Middle frontal gyrus (tissue), 1 donor: ENCODE measurements around the gene TRIM45.
"Not testable (repeated sequence)": the region's sequence is repeated elsewhere in the genome, so short reads cannot be mapped to it uniquely, and the experiment has no call there.

Experiments used
- DNase-seq: peaks from one replicate; pipeline ENCODE4 v3.0.0-alpha.2; 2015; ENCODE audit warnings: low spot score; ENCODE audit errors: extremely low spot score

The TRIM45 gene

DNA sequence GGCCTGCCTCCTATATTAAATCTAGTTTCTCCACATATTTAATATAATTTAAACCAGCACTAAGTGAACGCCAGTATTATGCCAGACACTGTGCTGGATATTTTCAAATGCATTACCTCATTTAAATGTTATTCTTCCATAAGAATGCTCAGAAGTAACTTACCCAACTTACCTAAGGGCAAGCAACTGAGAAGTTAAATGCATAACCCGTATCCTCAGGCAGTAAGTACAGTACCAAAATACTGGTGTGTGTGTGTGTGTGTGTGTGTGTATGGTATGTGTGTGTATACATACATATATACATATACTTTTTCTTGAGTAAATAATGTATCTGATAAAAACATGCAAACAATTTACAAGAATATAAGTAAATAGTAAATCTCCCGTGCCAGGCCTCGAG, 9.0 kb upstream of the TRIM45 start:
- no peak for DNase-seq

- peak; percentile 37 for DNase-seq
Observed at GRCh38 chr1:117128323-117129079, 7.0 kb upstream of the TRIM45 start.

GRCh38 chr1:117127795-117128194, 6.2 kb upstream of the TRIM45 start:
- DNase-seq, result no peak

DNA sequence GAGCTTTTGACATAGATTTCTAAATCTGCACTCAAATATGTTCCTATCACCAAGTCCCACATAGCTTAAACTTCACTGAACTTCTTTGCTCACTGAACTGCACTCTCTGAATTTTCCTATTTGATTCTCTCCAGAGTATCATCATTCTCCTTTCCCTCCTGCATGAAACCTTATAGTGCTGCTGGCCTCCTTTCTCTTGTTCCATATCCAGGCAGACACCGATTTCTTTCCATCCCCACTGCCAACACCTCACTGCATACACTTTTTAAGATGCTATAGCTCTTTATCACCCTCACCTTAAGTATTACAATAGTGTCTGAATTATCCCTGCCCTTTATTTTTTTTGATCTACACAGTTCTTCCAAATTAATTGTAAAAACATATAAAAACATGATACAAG, 3.1 kb upstream of the TRIM45 start:
- no peak for DNase-seq

- no peak for DNase-seq
Observed at GRCh38 chr1:117123274-117123673, 1.7 kb upstream of the TRIM45 start.

DNA sequence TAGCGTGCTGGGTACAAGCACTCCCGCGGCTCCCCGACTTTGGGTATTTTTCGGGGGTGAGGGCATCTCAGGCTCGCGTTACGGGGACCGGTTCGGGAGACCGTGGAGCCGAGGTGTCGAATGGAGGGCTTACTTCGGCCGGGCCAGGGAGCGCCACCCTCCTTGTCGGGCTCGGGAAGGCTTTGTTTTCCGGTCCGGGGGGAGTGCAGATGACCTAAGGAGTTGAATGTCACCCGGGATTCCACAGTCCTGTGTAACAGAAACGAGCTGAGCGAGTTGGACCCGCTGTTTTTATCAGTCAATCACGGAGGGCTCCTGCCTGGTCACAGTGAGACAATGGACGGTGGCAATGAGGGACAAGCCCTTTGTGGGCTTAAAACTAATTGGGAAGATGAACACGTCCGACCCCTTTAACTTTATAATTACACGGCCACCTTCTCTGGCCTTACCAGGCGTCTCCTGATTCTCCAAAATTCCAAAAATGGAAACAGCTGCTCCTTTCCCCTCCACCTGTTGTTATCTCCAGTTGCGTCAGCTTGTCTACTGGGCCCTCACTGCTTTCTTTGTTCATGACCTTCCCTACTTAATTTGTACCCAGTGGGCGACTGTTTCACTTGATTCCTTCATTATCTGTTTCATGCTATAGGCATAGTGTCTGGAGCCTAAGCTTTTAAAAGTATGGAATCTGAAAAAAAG, 929 bp upstream of the TRIM45 start:
- no peak for DNase-seq

- no peak for DNase-seq
Observed at GRCh38 chr1:117120774-117121588, 568 bp downstream of the TRIM45 start.

GRCh38 chr1:117119144-117119543, 2.4 kb downstream of the TRIM45 start:
- DNase-seq, result not testable (repeated sequence)

- DNase-seq, result no peak
Observed at GRCh38 chr1:117118137-117118536, 3.4 kb downstream of the TRIM45 start.

GRCh38 chr1:117117697-117118096, 3.9 kb downstream of the TRIM45 start:
- no peak for DNase-seq

DNA sequence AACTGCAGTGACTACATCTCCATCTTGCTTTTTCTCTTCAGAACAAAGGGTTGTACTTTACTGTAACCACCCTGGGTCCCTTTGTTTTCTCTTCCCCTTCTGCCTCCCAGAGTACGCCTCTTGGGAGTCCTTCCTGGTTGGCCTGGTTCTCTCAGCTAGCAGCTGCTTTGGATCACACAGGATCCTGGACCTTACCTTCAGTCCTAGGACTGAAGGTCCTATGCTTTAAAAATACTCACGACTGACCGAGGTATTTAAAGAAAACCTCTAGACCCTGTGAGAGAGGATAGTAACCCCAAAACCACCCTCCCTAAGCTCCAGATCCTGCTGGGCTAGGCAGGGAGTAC, 4.8 kb downstream of the TRIM45 start:
- no peak for DNase-seq

DNA sequence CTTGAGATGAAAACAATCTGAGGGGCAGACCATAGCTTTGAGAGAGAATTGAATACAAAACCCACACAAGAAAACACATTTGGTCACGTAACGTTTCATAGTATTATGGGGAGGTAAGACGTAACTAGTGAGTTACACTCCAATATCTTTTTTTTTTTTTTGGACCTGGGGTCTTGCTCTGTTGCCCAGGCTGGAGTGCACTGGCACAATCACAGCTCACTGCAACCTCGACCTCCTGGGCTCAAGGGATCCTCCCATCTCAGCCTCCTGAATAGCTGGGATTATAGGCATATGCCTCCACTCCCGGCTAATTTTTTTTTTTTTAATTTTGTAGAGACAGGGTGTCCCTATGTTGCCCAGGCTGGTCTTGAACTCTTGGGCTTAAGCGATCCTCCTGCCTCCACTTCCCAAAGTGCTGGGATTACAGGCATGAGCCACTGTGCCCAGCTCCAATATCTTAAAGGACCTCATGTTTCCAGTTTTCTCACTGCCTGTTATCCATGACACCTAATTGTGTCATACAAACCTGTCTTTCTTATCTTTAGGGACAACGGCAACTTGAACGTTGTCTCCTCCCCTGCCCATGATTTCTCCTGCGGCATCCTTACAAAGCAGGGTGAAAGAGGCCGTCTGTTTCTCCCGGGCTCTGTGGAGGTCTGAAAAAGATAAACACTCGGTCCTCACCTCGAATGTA, 5.3 kb downstream of the TRIM45 start:
- no peak for DNase-seq

DNA sequence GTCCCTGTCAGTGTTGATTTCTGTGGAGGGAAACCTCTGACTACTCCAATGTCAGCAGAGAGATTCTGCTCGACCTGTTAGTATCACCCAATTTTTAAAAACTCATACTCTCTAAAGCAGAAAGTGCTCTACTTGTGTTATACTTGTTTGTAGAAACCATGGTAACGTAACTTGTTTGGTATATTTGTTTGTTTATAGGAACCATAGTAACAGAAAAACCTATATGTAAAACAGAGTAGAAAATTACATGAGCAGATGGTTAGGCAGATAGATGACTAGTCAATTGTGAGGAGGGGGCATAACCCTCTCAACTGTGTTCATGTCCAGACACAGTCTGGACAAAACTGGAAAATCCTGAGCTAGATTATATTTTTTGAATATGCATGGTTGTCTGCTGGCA, 6.7 kb downstream of the TRIM45 start:
- DNase-seq, result no peak

DNA sequence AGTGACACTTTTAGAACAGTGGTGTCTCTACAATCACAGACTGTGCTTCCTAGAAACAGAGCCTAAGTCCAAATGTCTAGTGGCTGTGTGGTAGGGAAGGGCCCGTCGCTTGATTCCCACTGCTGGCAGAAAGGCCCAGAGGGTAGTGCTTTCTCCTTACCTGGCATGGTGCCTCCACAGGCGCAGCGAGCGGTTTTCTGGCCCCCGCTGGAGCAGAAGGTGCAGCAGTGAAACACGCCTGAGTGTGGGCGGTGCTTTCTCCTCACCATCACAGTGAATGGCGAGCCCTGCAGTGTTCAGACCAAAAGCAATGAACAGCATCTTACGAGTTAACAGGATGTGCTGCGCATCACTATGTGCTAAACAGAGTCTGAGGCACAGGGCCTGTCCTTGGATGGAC, 8.3 kb downstream of the TRIM45 start:
- peak; percentile 43 for DNase-seq

DNA sequence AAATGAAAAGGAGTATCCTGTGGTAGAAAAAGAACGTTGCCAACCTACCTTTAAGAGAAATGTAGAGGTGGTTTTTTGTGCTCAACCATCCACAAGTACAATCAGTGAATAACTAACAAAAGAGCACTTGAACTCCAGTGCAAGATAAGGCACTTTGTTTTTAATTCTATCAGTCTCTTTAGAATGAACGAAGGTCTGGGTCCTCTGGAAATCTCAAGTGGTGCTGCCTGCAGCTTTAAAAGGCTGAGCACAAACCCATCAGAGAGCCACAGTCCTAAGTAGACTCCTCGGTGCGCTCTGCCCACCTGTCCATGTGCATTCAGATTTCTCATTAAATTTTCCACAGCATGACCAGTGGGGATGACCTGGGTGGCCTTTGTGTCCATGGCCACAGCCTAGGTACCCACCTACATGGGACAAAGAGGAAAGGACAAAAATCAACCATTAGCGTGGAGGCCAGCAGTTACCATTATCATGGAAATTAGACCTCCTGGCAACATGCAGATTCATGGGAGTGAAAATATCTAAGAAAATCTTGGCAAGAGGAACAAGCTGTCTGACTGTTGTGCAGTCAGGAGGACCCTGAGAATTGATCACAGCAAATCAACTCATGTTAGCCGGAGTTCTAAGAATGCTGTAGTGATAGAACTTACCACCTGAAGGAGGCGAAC, 9.4 kb downstream of the TRIM45 start:
- DNase-seq, result no peak

GRCh38 chr1:117110774-117111173, 10.8 kb downstream of the TRIM45 start:
- no peak for DNase-seq

DNA sequence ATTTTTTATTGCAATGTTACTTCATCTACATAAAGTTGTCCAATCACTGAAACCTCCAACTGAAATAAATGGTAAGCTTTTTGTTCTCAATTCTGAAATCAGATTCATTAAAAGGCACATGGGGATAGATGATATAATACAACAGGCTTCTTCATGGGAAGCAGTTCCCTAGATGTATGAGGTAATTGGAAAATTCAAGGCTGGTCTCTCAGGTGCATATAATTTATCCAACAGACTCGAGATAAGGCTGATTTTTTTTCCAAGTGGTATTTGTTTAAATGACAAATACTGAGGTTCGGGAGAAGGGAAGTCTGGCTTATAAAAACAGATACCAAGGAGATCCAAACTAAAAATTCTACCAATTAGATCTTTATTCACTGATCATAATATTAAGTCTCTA, 14.2 kb downstream of the TRIM45 start:
- no peak for DNase-seq

DNA sequence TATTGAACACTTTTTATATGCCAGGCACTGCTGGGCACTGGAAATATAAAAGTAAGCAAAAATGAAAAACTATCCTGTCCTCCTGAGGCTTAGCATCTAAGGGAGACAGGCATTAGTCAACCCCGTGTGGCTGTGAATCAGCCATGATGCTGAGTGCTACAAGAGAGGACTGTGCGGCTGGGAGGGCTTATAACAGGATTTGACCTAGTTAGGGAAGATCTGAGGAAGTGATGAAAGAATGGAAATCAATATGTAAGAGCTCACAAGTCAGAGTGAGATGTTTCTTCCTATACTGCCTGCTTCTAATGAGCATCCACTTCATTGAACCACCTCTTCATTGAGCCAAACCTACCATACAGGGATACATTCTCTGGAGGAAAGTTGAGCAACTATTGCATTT, 15.1 kb downstream of the TRIM45 start:
- no peak for DNase-seq

- DNase-seq, result no peak
Observed at GRCh38 chr1:117105722-117106121, 15.8 kb downstream of the TRIM45 start.

DNA sequence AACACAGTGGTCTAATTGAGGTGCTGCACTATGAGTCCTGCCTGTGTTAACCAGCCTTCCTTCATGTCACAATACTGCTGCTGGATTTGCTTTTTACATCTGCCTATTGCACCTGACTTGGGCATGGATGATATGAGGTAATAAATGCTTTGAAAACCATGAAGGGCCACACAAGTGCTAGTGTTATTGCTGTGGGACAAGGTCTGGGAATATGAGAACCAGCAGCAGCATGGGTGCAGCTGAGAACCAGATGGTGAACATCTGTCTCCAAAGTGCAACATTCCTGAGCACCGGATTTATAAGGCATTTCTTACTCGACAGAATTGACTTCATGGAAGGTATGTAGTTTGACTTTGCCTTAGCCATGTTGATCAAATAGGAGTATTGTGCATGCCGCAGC, 16.6 kb downstream of the TRIM45 start:
- no peak for DNase-seq

GRCh38 chr1:117101858-117102257, 19.7 kb downstream of the TRIM45 start:
- DNase-seq, result not testable (repeated sequence)
